NCI-H1417 (cell line): Measurements from ENCODE around the gene UMPS.
A peak's percentile ranks its signal among the peaks of the same experiment; 100 is the strongest.
"Not testable (repeated sequence)": the region's sequence is repeated elsewhere in the genome, so short reads cannot be mapped to it uniquely, and the experiment has no call there.

ENCODE experiments used
- DNase-seq, 3 experiments: peaks; one replicate each; lab custom pipeline; 2025; lab: John Stamatoyannopoulos, UW

The UMPS gene

GRCh38 chr3:124780356-124780755 is 50.1 kb downstream of the UMPS start:
- no peak for DNase-seq

DNA sequence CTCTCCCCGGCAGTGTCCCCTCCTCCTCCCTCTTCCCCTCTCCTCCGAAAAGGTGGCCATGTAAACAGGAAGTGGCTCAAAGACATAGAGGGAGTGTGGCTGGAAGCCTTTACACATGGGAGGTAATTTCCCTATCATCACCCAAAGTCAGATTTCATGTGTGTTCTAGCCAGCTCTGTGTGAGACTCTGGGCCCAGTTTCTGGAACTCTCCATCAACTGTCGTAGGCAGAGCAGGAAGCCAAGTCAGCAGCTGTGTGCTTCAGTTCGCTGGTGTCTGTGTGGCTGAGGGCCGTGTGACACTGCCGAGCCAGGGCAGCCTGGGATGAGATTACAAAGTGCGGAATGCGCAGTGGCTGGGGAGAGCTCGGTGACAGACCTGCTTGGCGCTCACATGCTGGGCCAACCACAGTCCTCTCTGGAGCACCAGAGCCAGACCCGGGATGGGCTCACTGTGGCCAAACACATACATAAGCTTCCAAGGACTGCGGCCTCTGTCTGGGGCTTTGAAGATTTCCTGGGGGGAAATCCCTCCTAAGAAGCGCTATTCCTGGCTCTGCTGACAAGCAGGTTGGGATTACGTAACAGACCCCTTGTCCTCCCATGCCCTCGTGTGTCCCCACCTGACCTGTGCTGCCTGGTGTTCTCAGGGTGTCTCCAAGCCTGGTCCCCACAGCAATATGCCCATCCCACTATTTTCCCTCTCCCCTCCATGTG is 50.7 kb downstream of the UMPS start:
- DNase-seq = peak in 1 of 3 experiments; percentile 34

GRCh38 chr3:124781476-124782376 is 51.5 kb downstream of the UMPS start:
- no peak for DNase-seq

DNA sequence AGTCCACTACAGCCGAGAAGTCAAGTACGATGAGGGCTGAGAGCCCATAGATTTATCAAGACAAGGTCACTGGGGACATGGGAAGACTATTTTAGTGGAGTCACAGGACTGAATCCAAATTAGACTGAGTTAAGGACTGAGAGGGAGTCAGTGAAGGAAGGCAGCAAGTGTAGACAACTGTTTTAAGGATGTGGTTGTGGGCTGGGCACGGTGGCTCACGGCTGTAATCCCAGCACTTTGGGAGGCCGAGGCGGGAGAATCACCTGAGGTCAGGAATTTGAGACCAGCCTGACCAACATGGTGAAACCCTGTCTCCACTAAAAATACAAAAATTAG is 52.1 kb downstream of the UMPS start:
- not testable (repeated sequence) for DNase-seq

DNA sequence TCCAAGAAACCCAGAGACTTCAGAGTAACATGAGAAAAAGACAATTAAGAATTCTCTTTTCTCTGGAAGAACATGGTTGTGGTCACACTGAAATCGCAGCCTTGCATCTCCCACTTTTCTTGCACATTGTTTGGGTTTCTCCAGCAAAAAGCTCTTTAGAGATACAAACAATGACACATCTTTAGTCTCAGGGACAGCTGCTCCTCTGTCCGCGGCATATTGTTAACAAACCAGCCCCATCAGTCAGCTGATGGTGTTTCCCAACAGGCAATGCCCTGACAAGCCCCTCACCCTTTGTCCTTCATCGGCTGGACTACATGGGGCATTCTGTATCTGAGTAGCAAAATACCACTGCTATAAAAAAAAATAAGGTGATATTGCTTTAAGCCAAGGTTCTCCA is 53.4 kb downstream of the UMPS start:
- peak in 1 of 3 experiments; percentile 8 for DNase-seq

- DNase-seq = no peak
These were observed 54.6 kb downstream of the UMPS start for GRCh38 chr3:124784686-124785382.

DNA sequence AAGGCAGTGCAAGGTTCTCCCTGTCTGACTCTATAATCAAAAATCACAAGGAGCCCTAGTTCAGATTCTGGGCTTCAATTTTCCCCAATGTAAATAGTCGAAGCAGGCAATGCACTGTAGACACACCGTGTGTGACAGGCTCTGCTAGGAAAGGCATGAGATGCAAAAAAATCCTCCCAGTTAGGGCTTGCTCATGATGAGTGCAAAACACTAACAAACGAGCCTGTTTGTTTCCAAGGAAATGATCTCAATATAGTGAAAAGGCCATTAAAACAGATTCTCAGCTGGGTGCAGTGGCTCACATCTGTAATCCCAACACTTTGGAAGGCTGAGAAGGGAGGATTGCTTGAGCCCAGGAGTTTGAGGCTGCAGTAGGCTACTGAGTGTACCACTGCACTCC is 55.7 kb downstream of the UMPS start:
- DNase-seq = no peak

GRCh38 chr3:124786511-124787241 is 56.4 kb downstream of the UMPS start:
- DNase-seq = peak in 1 of 3 experiments; percentile 11

- no peak for DNase-seq
These were observed 57.4 kb downstream of the UMPS start for GRCh38 chr3:124787476-124788195.

- no peak for DNase-seq
These were observed 58.0 kb downstream of the UMPS start for GRCh38 chr3:124788254-124788745.

GRCh38 chr3:124789103-124789502 is 58.9 kb downstream of the UMPS start:
- not testable (repeated sequence) for DNase-seq

DNA sequence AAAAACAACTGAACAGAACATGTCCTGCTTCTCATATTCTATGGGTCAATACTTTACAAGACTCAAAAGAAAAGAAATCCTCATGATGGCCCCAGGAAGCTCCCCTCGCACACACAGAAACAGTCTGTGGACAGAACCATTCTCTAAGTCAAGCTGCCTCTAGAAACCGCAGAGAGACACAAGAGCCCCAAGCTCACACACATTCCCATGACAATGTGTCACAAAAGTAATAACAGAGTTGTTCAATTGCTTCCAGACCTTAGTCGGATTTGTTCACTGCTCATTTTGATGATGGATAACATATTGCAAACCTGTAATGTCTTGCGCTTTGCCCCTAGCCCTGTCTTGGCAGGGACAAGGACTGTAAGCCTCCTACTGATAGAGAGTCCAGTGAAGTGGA is 60.9 kb downstream of the UMPS start:
- DNase-seq = no peak

GRCh38 chr3:124791639-124792151 is 61.4 kb downstream of the UMPS start:
- no peak for DNase-seq

- no peak for DNase-seq
These were observed 62.2 kb downstream of the UMPS start for GRCh38 chr3:124792341-124793040.

- no peak for DNase-seq
These were observed 62.9 kb downstream of the UMPS start for GRCh38 chr3:124793054-124793739.

GRCh38 chr3:124796477-124796876 is 66.2 kb downstream of the UMPS start:
- no peak for DNase-seq

- DNase-seq = no peak
These were observed 67.2 kb downstream of the UMPS start for GRCh38 chr3:124797426-124797945.
